Measurements from ENCODE around the gene TACR2.

TACR2 gene

GRCh38 chr10:69416695-69417094 lies at the start of gene TACR2:
TSS of gene TACR2 (minus strand) at chr10:69416918. CDS start at chr10:69416323, 595 bp downstream.
- H3K9me3 ChIP-seq = no peaks in the 10 kb centered on the region
- H3K36me3 ChIP-seq (replicated peaks) = no peaks in the 10 kb centered on the region
- in situ Hi-C loops (cut with MboI; ENCODE audit: low sequenced_read_pairs) = no loop called here
- no peak within 1 kb of the TSS for H3K4me3 ChIP-seq
- no peak for DNase-seq (ENCODE audit: low spot score in 2 of 2)
- no peaks in the 10 kb centered on the region; the same call in 1 of the 2 replicates for H3K4me1 ChIP-seq
- no peaks in the 10 kb centered on the region for H3K27me3 ChIP-seq (ENCODE audit: low read depth)

DNA sequence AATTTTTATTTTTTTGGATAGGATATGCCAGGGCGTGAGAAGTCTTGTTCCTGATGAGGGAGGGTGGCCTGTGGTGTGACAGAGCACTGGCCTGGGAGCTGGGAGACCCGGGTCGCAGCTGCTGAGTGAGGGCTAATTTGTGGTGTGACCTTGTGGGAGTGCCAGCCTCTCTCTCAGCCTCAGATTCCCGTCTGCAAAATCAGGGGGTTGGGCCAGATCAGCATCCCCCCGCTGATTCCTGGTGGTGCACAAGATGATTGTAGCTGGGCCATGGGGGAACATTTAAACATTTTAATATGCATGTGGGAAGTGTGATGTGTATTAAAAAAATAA lies 49.4 kb upstream of the TACR2 start:
- Histone ChIP-seq H3K4me1 (no peaks in the 10 kb centered on the region; the same call in 1 of the 2 replicates), H3K27me3 (ENCODE audit: low read depth) (no peaks in the 10 kb centered on the region), H3K36me3 (replicated peaks) (no peaks in the 10 kb centered on the region), H3K4me3 (no peak overlapping the region), H3K9me3 (no peaks in the 10 kb centered on the region)
- DNase-seq (ENCODE audit: low spot score in 2 of 2) = no peak
- in situ Hi-C loops (cut with MboI; ENCODE audit: low sequenced_read_pairs) = no loop called here

DNA sequence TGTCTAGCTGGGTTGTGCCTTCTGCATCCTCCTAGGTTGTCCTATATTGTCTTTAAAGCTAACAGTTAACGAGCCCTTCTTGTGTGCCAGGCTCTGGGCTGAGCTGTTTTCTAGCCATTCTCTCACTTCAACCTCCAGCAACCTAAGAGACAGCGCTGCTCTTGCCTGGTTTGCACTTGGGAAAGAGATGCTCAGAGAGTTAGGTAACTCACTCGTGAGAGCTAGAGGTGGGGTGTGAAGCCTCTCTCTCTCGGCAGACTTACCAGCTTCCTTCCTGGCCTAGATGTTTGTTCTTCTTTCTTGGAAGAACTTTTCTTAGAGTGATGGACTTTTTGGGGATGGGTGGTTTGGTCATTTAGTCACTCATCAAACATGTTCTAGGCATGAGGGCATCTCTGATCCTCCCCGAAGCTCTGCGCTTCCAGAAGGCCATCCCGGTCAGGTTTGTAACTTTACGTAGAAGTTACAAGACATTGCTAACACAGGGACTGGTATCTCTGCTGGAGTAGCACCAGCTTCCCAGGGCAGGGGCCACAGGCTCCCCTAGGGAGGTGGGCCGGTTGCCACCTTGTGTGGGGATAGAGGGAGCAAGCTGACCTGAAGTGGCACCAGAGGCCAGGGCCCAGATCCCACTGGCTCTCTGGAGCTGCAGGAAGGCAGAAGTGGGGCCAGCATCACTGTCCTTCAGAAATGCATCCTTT lies 48.9 kb upstream of the TACR2 start:
- no peaks in the 10 kb centered on the region for H3K27me3 ChIP-seq (ENCODE audit: low read depth)
- H3K4me1 ChIP-seq = no peaks in the 10 kb centered on the region; the same call in 1 of the 2 replicates
- H3K36me3 ChIP-seq (replicated peaks) = no peaks in the 10 kb centered on the region
- H3K4me3 ChIP-seq = no peak overlapping the region
- no peaks in the 10 kb centered on the region for H3K9me3 ChIP-seq
- in situ Hi-C loops (cut with MboI; ENCODE audit: low sequenced_read_pairs) = no loop called here
- DNase-seq (ENCODE audit: low spot score in 2 of 2) = no peak

- no peak overlapping the region for H3K4me3 ChIP-seq
- H3K4me1 ChIP-seq = no peaks in the 10 kb centered on the region; the same call in 1 of the 2 replicates
- in situ Hi-C loops (cut with MboI; ENCODE audit: low sequenced_read_pairs) = no loop called here
- H3K27me3 ChIP-seq (ENCODE audit: low read depth) = no peaks in the 10 kb centered on the region
- H3K9me3 ChIP-seq = no peaks in the 10 kb centered on the region
- no peak for DNase-seq (ENCODE audit: low spot score in 2 of 2)
- H3K36me3 ChIP-seq (replicated peaks) = no peaks in the 10 kb centered on the region
Observed at GRCh38 chr10:69464801-69465401, 48.2 kb upstream of the TACR2 start.

DNA sequence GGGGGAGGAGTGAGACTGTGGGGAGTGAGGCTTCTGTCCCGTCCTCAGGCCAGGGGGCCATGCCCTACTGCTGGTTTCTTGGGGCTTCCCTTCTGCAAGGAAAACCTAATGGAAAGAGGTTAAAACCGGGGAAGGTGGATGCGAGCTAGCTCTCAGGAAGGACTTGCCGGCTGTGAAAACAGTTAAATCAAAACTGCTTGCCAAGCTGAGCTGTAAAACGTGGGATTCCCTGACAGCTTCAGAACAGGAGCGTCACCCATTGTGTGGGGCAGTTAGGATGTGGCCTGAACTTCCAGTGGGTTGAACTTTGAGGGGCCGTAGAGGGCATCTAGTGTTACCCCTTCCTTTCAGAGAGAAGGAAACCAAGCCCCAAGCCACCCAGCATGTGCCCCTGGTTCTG lies 47.7 kb upstream of the TACR2 start:
- H3K27me3 ChIP-seq (ENCODE audit: low read depth) = no peaks in the 10 kb centered on the region
- H3K36me3 ChIP-seq (replicated peaks) = no peaks in the 10 kb centered on the region
- no peaks in the 10 kb centered on the region; the same call in 1 of the 2 replicates for H3K4me1 ChIP-seq
- no peak overlapping the region for H3K4me3 ChIP-seq
- DNase-seq (ENCODE audit: low spot score in 2 of 2) = no peak
- H3K9me3 ChIP-seq = no peaks in the 10 kb centered on the region
- in situ Hi-C loops (cut with MboI; ENCODE audit: low sequenced_read_pairs) = no loop called here

- DNase-seq (ENCODE audit: low spot score in 2 of 2) = no peak
- Histone ChIP-seq H3K9me3 (no peaks in the 10 kb centered on the region), H3K4me3 (no peak overlapping the region), H3K27me3 (ENCODE audit: low read depth) (no peaks in the 10 kb centered on the region), H3K4me1 (no peaks in the 10 kb centered on the region; the same call in 1 of the 2 replicates), H3K36me3 (replicated peaks) (no peaks in the 10 kb centered on the region)
- in situ Hi-C loops (cut with MboI; ENCODE audit: low sequenced_read_pairs) = no loop called here
Observed at GRCh38 chr10:69463886-69464285, 47.2 kb upstream of the TACR2 start.

GRCh38 chr10:69461243-69462025 lies 44.7 kb upstream of the TACR2 start:
- H3K9me3 ChIP-seq = no peaks in the 10 kb centered on the region
- H3K4me1 ChIP-seq = no peaks in the 10 kb centered on the region
- DNase-seq (ENCODE audit: low spot score in 2 of 2) = no peak
- in situ Hi-C loops (cut with MboI; ENCODE audit: low sequenced_read_pairs) = no loop called here
- H3K27me3 ChIP-seq (ENCODE audit: low read depth) = no peaks in the 10 kb centered on the region
- H3K4me3 ChIP-seq = no peak overlapping the region
- no peaks in the 10 kb centered on the region for H3K36me3 ChIP-seq (replicated peaks)

GRCh38 chr10:69460576-69461242 lies 44.0 kb upstream of the TACR2 start:
- Histone ChIP-seq H3K9me3 (no peaks in the 10 kb centered on the region), H3K4me1 (no peaks in the 10 kb centered on the region), H3K36me3 (replicated peaks) (no peaks in the 10 kb centered on the region), H3K27me3 (ENCODE audit: low read depth) (no peaks in the 10 kb centered on the region), H3K4me3 (no peak overlapping the region)
- DNase-seq (ENCODE audit: low spot score in 2 of 2) = no peak
- in situ Hi-C loops (cut with MboI; ENCODE audit: low sequenced_read_pairs) = no loop called here

GRCh38 chr10:69459893-69460575 lies 43.3 kb upstream of the TACR2 start:
- Histone ChIP-seq H3K36me3 (replicated peaks) (no peaks in the 10 kb centered on the region), H3K9me3 (no peaks in the 10 kb centered on the region), H3K27me3 (ENCODE audit: low read depth) (no peaks in the 10 kb centered on the region), H3K4me3 (no peak overlapping the region), H3K4me1 (no peaks in the 10 kb centered on the region)
- in situ Hi-C loops (cut with MboI; ENCODE audit: low sequenced_read_pairs) = no loop called here
- DNase-seq (ENCODE audit: low spot score in 2 of 2) = no peak

- no peak overlapping the region for H3K4me3 ChIP-seq
- in situ Hi-C loops (cut with MboI; ENCODE audit: low sequenced_read_pairs) = no loop called here
- no peaks in the 10 kb centered on the region for H3K4me1 ChIP-seq
Observed at GRCh38 chr10:69459101-69459790, 42.5 kb upstream of the TACR2 start.

GRCh38 chr10:69458430-69459100 lies 41.8 kb upstream of the TACR2 start:
- Histone ChIP-seq H3K36me3 (replicated peaks) (no peaks in the 10 kb centered on the region), H3K4me3 (no peak overlapping the region), H3K4me1 (no peaks in the 10 kb centered on the region), H3K27me3 (ENCODE audit: low read depth) (no peaks in the 10 kb centered on the region), H3K9me3 (no peaks in the 10 kb centered on the region)
- in situ Hi-C loops (cut with MboI; ENCODE audit: low sequenced_read_pairs) = no loop called here
- no peak for DNase-seq (ENCODE audit: low spot score in 2 of 2)

More at GRCh38 chr10:69459101-69459790, 42.5 kb upstream of the TACR2 start:
- Histone ChIP-seq H3K36me3 (replicated peaks) (no peaks in the 10 kb centered on the region), H3K27me3 (ENCODE audit: low read depth) (no peaks in the 10 kb centered on the region), H3K9me3 (no peaks in the 10 kb centered on the region)
- DNase-seq (ENCODE audit: low spot score in 2 of 2) = no peak

- Histone ChIP-seq H3K27me3 (ENCODE audit: low read depth) (no peaks in the 10 kb centered on the region), H3K4me3 (no peak overlapping the region), H3K4me1 (no peaks in the 10 kb centered on the region), H3K36me3 (replicated peaks) (no peaks in the 10 kb centered on the region), H3K9me3 (no peaks in the 10 kb centered on the region)
- no peak for DNase-seq (ENCODE audit: low spot score in 2 of 2)
- in situ Hi-C loops (cut with MboI; ENCODE audit: low sequenced_read_pairs) = no loop called here
Observed at GRCh38 chr10:69457771-69458237, 41.1 kb upstream of the TACR2 start.

All from HAP-1 (cell line).